HG03520 (cell line): Measurements from ENCODE around the gene NRXN2.

Experiments
- ATAC-seq: cut with Tn5 transposase; IDR thresholded peaks from one replicate; pipeline ENCODE4 v1.9.1; 2021; ENCODE audit warnings: mild to moderate bottlenecking, moderate library complexity; ENCODE audit not compliant: unreplicated experiment

The NRXN2 gene

GRCh38 chr11:64609436-64610047, 113.5 kb downstream of the NRXN2 start:
- no peak for ATAC-seq

DNA sequence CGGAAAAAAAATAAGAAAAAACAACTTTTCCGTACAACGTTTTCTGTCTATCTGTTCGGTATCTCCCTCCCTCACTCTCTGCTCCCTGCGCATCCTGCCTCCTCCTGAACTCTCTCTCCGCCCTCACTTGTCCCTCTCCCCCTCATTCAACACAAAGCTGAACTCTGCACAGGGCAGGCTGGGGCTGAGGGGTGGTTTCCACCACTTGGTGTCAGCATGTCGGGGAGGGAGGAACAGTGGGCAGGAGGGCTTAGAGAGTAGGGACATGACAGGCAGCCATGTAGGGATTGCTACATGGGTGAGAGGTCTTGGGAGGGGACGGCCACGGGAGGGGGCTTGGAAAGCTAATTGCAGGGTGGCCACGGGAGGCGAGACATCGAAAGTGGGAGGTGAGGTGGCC, 114.4 kb downstream of the NRXN2 start:
- ATAC-seq = no peak

DNA sequence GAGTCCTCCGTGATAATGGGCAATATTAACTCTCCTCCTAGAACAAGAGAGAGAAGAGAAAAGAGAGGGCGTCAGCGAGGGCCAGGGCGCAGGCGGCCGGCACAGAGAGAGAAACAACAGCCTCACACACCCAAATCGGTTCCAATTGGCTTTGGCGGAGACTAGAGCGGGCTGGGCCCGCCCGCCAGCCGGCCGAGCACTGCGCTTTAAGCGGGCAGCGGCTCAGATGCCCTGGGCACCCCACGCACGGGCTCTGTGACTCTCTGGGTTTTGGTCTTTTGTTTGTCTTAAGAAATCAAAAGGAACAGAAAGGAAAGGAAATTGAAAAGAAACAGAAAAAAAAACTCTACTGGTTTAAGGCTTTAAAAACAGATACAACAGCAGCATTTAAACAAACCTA, 115.0 kb downstream of the NRXN2 start:
- no peak for ATAC-seq

GRCh38 chr11:64607381-64607985, 115.5 kb downstream of the NRXN2 start:
- ATAC-seq = no peak

DNA sequence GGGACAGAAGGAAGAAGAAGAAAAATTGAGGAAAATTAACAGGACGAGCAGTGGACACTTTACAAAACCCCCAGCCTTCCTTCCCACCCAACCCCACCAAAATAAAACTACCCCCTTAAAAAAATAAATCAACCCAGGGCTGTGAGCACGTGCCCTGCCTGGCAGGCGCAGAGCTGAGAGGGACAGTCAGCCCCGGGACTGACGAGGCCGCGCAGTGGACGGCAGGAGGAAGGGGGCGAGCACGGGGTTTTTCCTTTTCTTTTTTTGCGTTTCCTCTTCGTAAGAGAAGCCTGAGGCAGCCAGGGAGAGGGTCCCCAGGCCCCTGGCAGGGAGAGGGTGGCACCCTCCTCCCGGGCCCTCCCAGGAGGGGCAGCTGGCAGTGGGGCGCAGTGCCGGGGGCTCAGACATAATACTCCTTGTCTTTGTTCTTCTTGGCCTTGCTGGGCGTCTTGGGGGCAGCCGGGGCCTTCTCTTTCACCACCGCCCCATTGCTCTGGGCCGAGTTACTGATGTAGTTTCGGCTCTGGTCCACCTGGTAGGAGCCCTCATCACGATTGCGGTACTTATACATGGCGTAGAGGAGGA, 116.1 kb downstream of the NRXN2 start:
- ATAC-seq = no peak

- ATAC-seq = no peak
Observed at GRCh38 chr11:64605656-64606585, 117.1 kb downstream of the NRXN2 start.

GRCh38 chr11:64605244-64605560, 117.8 kb downstream of the NRXN2 start:
- ATAC-seq = no peak

DNA sequence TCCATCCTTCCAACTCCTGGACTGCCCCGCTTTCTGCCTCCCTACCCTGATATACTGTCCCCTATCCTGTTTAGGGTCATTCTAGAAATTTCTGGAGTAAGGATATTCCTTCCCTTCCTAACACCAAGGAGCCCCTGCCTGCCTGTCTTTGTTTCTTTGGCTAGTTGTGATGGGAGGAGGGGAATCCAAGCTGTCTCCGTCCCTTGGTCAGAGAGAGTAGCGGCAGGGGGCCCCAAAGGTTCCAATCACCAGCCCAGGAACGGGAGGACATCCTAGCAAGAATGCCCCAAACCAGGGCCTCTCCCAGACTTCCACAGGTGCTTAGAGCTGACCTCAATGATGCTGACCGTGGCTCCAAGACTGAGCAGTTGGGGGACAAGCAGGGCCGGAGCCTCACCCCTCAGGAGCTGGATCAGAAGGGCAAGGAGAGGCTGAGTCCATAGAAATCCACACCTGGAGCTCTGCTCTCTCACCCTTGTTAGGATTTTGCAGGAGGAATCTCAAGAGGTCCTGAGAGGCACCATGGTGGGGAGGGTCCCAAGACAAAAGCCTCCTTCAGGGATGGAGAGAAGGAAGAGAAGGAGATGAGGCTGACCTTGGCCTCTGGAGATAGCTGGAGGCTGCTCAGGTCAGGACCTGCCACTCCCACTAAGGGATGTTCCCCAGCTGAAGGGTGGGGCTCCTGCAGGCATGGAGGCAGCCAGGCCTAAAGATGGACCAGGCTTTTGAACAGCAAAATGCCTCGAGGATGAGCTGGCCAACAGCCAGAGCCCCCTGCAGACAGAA, 118.3 kb downstream of the NRXN2 start:
- ATAC-seq = no peak

DNA sequence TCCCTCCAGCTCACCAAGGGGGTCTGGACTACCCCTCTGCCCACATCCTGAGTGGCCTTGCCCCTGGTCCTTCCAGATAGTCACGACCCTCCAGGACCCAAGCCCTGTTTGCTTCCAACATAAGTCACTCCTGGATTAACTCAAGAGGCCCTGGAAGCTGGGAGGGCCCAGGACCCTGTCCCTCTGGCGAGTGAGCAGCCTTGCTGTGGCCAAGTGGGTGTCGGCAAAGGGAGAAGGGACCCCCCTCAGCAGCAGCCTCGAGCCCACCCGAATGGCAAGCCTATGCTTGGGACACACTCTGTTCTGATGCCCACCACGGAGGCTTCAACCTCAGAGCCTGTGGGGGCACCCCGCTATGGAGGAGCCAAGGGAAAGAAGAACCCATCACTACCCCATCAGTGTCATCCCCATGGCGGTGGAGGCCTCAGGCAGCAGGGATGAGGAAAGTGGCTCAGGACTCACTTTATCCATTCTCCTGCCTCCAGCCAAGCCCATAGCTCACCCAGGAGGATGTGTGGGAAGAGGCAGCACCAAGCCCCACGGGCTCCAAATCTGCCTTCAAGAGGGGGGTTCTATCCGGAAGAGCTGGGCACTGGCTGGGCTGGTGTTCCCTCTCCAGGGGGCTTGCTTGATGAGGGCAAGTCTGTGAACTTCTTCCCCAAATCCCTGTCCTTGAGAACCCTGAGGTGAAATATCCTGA, 119.4 kb downstream of the NRXN2 start:
- no peak for ATAC-seq

DNA sequence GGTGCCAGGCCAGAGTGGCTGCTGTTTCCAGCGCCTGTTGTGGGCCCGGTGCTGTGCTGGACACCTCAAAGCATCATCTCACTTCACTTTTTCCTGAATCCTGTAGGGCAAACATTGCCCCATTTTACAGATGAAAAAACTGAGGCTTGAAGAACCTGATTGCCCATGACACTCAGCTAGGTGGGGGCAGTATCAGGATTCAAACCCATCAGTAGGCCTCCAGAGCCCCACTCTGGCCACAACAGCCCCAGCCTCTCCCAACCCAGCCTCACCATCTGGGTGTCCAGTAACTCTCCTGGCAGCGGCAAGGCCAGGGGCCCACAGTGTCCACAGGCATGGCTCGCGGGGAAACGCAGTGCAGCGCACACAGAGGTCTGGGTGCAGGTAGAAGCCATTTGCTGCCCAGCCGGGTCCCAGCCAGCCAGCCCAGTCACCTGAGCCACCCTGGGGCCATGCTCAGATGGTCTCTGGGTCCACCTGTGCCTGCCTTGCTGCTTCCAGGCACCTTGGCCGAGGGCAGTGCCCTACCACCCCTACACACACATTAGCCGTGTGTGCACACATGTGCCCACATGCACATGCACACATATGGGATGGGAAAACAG, 120.4 kb downstream of the NRXN2 start:
- no peak for ATAC-seq

- ATAC-seq = no peak
Observed at GRCh38 chr11:64601605-64602465, 121.2 kb downstream of the NRXN2 start.

DNA sequence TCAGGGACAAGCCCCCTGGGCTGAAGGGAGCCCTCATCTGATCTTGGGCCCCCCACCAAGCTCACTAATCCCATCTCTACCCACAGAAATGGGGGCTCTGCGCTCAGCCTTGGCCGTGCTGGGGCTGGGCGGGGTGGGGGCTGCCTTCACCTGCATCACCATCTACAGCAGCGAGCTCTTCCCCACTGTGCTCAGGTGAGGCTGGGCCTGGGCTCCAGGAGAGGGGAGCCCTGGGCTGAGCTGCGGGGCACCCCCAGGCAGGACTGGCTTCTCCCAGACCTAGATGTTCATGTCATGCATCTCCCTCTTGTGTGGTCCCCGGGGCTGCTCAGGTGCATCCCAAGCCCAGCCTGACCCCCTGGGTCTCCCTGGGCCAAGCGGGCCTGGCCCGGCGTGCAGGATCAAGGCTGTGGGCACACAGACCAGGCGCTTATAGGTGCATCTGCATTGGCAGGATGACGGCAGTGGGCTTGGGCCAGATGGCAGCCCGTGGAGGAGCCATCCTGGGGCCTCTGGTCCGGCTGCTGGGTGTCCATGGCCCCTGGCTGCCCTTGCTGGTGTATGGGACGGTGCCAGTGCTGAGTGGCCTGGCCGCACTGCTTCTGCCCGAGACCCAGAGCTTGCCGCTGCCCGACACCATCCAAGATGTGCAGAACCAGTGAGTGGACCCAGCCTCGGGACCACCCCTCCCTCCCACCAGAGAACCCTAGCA, 122.6 kb downstream of the NRXN2 start:
- ATAC-seq = no peak

DNA sequence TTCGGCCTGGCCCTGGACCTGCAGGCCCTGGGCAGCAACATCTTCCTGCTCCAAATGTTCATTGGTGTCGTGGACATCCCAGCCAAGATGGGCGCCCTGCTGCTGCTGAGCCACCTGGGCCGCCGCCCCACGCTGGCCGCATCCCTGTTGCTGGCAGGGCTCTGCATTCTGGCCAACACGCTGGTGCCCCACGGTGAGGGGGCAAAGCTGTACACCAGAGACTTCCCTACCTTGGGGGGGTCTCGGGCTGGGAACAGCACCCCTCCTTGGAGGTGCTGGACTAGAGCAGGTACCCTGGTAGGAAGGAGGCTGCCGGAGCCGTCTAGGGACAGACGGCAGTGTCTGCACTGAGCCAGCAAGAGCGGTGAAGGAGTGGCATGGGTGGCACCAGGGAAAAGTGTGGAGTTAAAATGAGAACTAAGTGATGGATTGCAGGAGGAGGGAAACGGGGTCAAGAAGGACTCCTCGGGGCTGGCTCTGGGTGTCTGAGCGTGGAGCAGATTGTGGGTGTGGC, 123.2 kb downstream of the NRXN2 start:
- no peak for ATAC-seq

DNA sequence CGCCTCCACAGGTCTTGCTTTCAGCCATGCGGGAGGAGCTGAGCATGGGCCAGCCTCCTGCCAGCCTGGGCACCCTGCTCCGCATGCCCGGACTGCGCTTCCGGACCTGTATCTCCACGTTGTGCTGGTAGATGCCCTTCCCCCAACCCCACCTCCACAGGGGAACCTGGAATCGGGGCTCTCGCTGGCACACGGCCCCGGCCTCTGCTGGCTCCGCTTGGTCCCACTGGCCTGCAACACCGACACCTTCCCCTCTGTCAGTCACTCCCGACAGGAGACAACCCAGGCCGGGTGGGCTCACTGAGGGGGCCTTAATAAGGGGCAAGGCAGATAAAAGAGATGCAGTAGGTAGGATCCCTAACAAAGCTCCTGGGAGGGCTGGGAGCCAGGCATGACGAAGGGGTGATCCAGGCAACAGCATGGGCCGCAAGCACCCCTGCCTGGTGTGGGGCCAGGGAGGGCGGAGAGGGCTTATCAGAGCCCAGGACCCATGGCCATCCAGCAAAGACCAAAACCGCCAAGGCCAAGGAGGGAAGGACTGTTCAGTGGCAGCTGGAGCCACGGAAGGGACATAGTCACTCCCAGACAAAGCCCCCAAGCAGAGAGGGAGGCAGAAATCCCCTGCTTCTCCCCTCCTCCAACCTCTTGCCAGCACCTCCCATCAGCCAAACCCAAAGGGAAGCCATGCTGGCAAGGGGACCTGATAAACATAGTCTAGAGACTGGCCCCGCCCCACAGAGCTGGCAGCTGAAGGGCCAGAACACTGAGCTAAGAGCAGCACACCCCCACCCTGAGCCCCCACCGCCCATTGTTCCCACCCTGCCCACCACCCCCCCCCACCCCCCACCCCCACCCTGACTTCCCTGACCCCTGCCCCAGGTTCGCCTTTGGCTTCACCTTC, 124.0 kb downstream of the NRXN2 start:
- no peak for ATAC-seq

DNA sequence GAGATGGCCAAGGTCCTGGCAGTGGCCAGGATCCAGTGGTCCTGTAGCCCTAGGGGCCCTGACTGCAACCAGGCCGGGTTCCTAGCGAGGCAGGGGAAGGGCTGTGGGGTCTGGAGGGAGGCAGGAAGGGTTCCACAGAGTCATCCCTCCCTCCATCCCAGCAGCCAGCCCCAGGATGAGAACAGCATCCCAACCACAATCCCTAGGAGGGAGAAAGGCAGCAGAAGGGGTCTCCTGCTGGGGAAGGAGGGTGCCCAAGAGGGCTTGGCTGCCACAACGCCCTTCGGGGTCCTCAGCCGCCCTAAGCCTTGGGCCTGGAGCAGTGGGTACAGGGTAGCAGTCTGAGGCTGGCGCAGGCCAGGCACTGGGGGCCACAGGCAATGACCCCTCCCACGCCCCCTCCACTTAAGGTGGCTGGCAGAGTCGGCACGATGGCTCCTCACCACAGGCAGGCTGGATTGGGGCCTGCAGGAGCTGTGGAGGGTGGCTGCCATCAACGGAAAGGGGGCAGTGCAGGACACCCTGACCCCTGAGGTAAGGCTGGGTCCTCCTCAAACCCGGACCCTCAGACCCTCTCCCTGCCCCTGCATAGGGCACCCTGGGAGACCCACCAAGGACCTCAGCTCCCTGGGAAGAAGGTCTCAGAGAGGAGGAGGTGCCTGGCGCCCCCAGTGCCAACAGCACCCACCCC, 124.7 kb downstream of the NRXN2 start:
- no peak for ATAC-seq

- no peak for ATAC-seq
Observed at GRCh38 chr11:64597671-64598101, 125.3 kb downstream of the NRXN2 start.
